ENCODE results near the gene ARHGAP40.

- TF ChIP-seq CTCF (IDR thresholded peaks at IDR 0.05) (no peak), POLR2A (IDR thresholded peaks at IDR 0.05) (no peak)
Observed at GRCh38 chr20:38559764-38560163, 41.8 kb upstream of the ARHGAP40 start.

Data from uterus (tissue), 2 donors.